HG02678 (cell line): ENCODE measurements around the gene TRIO.

ENCODE experiments used
- ATAC-seq: cut with Tn5 transposase; IDR thresholded peaks from one replicate; pipeline ENCODE4 v1.9.1; 2021; ENCODE audit warnings: mild to moderate bottlenecking, moderate library complexity; ENCODE audit not compliant: unreplicated experiment

The TRIO gene

DNA sequence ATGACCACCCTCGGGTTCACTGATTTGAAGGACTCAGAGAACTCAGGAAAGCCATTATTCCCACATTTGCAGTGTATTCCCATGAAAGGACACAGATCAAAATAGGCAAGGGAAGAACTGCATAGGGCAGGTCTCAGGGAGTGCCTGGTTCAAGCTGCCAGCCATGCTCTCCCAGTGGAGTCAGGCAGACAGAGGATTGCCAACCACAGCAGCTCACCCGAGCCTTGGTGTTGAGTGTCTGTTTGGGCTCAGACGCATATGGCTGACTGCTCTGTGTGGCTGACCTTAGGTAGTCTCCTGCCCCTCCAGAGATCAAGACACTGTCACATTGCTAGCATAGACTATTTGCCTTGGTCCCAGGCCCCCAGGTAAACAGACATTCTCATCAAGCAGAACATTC is 322.6 kb downstream of the TRIO start:
- no peak for ATAC-seq

DNA sequence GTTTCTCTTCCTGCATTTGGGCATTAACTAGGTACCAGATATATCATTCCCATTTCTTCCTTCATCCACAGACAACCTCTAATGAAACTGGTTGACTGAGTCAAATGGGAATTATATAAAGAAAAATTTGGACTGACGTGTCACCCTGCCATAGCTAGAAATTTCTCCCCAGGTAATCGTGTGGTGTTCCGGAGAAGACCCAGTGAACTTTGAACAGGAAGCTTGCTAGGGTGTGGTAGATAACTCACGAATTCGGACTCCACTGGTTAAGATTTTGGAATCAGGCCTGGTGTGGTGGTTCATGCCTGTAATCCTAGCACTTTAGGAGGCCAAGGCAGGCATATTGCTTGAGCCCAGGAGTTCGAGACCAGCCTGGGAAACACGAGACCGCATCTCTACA is 324.1 kb downstream of the TRIO start:
- no peak for ATAC-seq

DNA sequence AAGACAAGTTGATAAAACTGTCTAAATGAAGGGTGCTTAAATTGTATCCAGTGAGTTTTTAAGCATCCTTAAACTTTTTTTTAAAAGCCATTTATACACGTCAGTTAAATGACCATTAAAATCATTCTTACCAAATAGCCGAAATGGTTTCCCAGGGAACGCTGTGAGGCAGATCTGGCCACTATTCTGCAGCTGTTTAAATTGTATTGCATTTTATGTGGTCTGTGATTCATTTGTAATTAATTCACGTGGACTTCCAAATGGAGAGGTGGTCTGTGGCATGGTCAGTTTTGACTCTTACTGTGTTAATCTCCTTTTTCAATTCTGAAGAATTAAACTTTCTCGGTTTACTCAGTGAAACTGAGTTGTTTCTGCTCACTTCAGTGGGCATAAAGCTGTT is 324.7 kb downstream of the TRIO start:
- ATAC-seq = no peak

DNA sequence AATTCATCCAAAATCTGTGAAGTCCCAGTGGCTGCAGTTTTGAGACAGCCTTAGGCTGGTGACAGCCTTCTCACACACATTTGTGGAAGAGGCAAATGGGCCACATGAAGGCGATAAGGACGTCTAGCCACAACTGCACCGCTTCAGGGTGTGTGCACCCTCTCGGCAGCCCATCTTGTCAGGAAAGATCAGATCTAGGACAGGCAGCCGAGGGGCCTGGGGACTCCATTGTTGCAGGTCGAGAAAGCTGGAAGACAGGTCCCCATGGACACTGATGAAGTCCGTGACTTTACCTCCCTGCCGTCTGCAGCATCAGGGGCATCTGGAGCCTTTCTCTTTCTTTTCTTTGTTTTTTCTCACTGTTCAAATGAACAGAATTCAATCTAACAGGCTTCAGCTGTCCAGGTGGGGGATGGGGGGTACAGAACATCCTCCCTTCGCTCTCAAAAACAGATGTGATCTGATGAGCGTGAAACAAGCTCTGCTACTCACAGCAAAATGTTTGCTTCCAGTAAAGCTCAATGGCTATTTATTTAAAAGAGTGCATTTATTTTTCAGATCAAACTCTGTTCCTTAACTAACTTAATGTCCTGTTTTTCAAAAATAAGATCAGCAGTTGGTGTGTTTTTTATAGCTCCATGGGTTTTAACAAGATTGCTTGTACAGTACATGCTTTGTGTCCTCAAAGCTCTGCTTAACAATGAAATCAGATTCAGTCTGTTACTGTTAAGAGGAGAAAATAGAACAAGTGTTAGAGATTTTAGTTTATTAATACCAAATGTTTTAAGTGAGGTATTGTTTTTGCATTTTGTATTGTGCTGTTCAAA is 326.6 kb downstream of the TRIO start:
- ATAC-seq = no peak

DNA sequence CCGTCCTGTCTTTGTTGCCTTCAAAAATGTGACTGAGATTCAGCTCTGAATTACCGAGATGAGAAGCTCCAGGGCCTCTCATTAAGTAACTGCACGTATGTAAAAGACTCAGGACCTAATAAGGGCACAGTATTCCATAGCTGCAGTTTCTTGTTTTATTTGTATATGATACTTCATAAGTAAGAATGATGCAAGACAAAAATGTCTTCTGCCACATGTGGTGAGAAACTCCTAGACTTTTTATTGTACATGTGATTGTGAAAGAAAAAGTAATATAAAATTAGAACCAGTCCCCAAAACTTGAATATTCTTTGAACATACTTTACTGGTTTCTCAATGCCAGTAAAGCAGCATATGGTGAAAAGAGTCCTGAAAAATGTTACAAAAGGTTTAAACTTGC is 328.4 kb downstream of the TRIO start:
- no peak for ATAC-seq

DNA sequence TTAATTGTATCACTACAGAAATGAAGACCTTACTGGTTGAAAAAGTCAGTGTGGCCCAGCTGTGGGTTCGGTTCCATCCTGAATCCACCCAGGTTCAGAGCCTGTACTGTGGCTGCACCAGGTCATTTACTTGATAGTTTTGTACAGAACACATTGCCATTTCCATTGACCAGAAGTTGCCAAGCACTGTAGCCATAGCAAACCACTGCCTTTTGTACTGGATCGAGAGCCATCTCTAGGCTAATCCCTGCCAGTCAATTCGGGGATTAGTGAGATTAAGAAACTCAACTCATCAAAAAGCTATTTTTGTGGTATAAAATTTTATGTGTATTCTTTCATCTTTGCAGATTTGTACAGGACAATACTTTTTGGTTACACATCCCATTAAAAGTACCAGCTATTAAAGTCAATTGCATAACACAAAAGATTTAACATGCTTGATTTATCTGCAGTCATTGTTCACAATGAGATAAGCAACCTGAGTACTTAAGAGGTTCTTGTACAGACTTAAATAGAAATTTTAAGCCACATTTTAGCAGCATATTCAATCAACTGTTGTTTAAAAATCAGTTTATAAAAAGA is 329.9 kb downstream of the TRIO start:
- ATAC-seq = no peak

DNA sequence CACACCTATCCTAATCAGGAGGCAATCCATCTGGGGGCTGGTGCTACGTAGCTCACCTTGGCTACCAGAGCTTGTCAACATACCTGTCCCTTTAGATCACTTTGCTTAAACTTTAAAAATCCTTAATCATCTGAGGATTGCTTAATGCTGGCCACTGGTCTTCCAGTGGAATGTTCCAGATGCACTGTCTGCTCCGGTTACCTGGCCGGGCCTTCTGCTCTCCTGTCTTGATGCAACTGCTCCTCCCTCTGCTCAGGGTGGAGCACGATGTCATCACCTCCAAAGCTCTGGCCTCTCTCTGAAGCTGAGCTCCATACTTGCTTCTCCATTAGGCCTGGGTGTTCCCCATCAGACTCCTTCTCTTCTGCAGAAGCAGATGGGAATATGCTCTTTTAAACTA is 331.9 kb downstream of the TRIO start:
- no peak for ATAC-seq

DNA sequence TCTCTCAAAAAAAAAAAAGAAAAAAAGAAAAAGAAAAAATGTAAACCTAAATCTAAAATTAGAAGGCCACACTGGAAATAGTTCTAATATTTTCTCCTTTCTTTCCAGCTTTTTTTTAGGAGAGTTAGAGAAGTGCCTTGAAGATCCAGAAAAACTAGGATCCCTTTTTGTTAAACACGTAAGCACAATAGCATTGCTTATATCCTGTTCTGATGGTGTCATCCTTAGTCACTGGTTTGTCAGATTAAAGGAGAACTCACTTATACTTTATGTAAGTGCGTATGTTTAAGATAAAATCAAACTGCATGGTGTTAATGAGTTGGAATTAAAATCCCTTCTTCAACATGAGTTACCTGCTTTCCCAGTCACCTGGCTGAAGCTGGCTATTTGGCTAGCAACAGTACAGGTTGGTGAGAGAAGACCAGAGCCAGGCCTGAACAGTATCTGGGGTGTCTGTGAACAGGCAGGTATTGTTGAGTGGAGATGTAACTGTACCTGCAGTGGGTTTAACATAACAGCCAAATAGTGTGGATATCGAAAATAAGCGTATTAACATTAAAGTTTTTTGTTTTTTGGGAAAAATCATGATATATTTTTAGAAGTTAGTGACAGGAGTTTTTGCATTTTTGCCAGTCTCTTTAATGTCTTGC is 333.8 kb downstream of the TRIO start:
- ATAC-seq = no peak

DNA sequence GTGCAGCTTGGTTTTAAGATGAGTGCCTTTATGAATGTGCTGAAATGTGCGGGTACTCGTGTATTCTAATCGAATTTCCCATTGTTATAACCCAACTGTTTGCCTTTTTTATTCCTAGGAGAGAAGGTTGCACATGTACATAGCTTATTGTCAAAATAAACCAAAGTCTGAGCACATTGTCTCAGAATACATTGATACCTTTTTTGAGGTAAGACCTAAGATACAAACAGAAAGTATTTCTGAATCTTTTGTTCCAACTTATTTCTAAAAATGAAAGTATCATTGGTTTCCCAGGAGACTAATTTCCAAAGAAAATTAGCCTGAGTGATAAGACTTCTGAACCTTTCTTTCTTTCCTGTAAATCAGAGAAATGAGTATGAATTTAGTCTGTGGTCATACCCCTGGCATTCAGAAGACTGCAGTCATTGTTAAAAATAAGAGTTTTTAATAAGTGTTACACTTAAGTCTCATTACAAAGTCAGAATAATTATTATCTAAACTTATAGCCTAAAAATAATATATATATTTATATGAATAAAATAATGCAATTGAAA is 336.1 kb downstream of the TRIO start:
- ATAC-seq = no peak

DNA sequence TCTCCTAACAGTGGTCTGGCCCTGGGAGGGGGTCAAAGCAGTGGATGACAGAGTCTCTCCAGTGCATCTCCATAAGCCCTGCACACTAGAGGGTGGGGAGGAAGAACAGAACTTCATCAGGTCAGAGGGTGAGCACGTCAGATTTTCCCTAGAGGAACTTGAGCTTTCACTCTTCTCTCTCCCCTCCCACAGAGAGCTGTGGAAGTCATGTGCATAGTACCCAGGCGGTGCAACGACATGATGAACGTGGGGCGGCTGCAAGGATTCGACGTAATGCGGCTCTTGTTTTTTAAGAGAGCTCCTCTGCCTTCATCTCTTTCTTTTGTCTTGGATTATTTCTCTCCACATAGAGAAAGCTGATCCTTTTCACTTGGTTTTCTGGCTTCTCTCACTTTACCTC is 338.2 kb downstream of the TRIO start:
- ATAC-seq = no peak

DNA sequence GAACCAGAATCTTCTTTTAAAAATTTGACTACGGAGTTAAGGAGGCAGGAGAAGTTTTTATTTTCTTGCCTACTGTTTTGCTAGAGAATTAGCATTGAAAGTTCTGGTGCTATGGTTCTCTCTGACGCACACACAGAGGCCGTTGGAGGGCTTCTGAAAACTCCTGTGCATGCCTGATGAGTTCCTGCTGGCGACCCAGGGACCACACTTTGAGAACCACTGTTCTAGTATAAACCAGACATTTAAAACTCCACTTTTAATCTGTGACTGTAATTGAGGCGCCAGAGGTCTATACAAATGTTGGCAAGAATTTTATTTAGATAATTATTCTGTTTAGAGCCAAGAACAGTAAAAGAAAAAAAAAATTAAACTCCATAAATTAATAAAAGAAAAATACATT is 338.9 kb downstream of the TRIO start:
- no peak for ATAC-seq

DNA sequence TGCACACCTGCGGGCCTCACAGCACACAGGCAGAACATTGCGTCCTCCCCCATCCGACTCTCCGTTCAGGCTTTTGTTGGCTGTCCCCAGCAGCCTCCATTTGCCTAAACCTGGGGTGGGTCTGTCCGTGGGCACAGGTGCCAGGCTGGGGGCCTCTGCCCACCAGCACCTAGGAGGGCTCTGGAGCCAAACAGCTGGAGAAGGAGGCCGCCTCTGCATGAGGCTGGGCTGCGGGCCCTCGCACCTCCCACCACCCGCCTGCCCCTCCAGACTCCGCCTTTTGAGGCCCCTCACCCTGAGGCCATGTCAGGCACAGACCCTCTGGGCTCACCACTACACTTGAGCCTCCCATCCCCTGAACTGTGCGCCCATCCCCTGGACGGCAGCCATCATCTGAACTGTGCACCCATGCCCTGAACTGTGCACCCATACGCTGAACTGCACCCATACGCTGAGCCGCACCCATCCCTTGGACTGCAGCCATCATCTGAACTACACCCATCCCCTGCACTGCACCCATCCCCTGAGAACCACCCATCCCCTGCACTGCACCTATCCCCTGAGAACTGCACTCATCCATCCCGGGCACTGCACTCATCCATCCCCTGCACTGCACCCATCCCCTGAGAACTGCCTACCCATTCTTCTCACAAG is 340.5 kb downstream of the TRIO start:
- no peak for ATAC-seq

DNA sequence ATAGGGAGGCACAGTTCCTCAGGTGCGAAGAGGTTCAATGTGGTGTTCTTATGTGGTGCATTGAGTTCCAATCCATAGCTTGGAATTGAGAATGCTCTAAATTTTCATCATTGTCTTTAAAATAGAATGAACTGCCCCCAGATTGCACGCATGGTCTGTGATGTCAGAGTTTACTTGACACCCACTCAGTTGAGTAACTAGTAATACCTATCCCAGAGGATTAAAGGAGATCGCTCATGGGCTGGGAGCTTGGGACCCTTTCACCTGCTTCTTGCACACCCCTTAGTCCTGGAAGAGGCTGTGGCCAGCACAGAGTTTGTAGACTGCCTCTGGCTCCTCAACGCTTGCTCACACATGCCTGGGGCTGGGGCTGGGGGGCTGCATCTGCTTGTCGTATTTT is 343.3 kb downstream of the TRIO start:
- ATAC-seq = no peak

DNA sequence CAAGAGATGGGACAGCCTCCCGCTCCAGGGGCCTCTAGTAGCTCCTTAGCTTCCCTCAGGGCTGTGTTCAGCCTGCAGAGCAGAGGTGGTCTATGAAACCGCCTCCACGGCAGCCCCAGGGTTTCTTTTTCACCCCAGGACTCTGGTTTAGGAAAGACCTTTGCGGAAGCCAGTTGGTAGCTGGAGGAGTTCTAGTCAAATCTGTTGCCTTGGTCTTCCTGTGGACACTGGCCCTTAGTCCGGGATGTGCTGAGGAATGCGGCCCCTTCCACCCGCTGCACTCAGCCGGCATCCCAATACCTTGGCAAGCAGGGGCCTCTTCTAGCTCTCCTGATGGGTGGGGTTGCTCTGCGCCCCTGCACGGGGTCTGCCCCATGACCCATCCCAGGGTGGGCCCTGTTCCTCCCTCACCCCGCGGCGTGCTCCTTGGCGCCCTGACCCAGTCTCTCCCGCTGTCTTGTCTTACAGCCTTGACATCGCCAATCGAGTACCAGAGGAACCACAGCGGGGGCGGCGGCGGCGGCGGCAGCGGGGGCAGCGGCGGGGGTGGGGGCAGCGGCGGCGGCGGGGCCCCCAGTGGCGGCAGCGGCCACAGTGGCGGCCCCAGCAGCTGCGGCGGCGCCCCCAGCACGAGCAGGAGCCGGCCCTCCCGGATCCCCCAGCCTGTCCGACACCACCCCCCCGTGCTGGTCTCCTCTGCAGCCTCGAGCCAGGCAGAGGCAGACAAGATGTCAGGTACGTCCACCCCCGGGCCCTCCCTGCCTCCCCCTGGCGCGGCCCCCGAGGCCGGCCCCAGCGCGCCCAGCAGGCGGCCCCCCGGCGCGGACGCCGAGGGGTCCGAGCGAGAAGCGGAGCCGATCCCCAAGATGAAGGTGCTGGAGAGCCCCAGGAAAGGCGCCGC is 344.1 kb downstream of the TRIO start:
- ATAC-seq = no peak

DNA sequence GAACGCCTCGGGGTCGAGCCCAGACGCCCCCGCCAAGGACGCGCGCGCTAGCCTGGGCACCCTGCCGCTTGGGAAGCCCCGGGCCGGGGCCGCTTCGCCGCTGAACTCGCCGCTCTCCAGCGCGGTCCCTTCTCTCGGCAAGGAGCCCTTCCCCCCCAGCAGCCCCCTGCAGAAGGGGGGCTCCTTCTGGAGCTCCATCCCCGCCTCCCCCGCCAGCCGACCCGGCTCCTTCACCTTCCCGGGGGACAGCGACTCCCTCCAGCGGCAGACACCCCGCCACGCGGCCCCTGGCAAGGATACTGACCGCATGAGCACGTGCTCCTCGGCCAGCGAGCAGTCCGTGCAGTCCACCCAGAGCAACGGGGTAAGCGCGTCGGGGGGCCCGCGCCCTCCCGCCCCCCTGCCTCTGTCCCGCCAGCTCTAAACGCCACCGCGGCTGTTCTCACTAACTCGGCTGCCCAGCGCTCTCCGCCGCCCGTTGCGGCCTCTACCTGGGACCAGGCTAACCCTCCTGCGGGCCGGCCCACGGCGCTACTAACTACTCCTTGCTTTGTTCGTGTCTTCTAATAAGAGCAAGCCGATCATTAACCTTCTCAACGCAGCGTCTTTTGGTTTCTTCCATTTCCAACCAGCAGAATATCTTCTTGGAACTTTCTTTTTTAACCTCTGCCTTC is 344.9 kb downstream of the TRIO start:
- ATAC-seq = no peak

DNA sequence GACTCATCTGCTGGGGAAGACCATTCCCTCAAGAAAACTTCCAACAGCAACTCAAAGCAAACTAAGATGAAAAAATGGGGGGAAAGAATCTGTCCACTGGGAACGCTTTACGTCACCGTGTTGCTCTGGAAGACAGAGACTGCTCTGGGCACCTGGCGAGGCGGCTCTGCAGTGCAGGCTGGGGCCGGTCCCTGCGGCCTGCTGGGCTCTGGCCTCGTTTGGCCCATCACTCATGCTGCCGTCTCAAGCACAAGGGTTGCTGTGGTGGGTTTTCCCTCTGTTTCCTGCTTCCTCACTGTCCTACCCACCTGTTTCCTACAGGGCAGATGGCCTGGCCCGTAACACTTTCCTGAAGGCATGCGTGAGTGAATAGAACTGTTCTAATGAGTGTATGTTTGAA is 345.6 kb downstream of the TRIO start:
- no peak for ATAC-seq

DNA sequence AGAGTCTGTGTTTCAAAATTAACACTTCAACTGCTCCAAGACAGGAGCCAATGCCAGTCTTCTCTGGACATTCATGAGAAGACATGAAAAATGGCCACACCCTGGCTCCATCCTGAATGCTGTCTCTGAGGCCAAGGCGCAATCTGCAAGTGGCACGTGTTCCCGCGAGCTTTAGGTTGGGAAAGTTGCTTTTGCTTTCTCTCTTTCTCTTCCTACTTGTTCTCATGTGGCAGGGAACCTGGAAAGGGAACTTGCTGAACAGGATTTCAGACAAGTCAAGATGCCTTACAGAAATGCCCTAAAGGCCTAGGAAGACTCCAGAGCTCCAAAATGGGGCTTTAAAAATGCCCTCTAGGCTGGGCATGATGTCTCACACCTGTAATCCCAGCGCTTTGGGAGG is 346.5 kb downstream of the TRIO start:
- ATAC-seq = no peak

DNA sequence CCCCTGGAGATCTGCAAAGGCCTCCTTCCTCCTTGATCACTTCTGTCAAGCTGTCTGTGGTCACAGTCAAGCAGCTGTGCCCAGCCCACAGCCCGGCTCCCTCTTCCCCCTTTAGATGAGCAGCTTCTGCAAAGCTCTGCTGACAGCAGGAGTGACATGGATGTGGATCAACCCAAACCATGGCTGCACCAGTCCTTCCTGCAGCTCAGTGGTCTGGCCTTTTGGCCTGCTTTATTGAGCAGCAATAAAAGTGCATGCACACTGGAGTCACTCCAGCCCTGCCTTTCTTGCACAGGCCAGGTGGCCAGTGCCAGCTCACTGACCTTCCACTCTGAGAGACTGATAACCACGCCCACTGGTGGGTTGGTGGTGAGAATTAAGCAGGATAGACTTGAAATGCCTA is 347.2 kb downstream of the TRIO start:
- ATAC-seq = no peak

DNA sequence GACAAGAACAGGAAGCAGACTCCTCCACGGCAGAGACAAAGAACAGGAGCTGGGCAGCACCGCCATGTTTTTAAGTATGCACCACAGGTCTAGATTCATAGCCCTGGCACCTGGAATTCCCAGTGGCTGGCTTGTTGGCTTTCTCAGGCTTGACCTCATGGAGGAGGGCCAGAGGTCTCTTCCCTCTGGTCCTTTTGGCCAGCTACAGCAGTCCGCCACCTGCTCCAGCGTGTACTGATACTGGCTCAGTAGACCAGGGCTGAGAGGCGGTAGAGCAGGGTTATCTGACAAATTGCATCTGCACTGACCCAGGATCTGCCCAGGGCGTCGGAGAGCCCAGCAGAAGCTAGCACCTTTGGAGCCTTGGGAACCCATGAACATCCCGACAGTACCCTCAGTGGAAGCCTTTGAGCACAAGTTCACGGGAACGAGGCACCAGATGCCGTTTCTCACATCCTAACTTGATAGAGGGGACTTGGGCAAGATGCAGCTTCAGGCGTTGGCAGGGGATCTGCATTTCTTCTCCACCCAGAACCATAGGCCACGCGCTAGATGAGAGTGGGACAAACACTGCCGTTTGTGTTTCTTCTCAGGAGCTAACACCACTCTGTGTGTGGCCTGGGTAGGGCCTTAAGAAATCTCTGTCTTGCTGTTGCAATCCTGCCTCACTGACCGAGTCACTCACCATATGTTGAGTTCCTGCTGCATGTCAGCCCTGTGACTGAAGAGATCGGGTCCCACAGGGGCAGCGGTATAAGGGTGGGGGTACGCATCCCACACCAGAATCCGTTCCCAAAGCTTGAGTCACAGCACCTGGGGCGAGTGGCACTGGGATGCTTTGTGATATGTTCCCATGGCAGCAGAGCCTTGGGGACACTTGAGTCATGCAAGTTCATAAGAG is 348.1 kb downstream of the TRIO start:
- ATAC-seq = no peak
